Neural crest cell (in vitro differentiated cells): ENCODE measurements around the gene APP. TPM values are rescaled to one million over a fixed set of nuclear protein-coding genes. Genes with fewer than 3 reads are reported as not detected.

Experiments used
- DNase-seq: peaks from one replicate; pipeline ENCODE4 v3.0.0; 2021; ENCODE audit warnings: low read depth, mixed read lengths, low spot score
- H3K27ac Mint-ChIP-seq: one replicate; pipeline ENCODE4 v1.8.0; 2021; ENCODE audit warnings: mild to moderate bottlenecking, mixed read lengths; ENCODE audit not compliant: unreplicated experiment
- H3K27me3 Mint-ChIP-seq: 2 replicates; pipeline ENCODE4 v1.8.0; 2021; ENCODE audit warnings: low read depth, mild to moderate bottlenecking, mixed read lengths
- H3K36me3 Mint-ChIP-seq: 2 replicates; pipeline ENCODE4 v1.8.0; 2021; ENCODE audit warnings: low read depth, mild to moderate bottlenecking, mixed read lengths
- H3K4me1 Mint-ChIP-seq: 2 replicates; pipeline ENCODE4 v1.8.0; 2021; ENCODE audit warnings: mixed read lengths
- H3K4me3 Mint-ChIP-seq: one replicate; pipeline ENCODE4 v1.8.0; 2021; ENCODE audit warnings: mild to moderate bottlenecking, mixed read lengths
- H3K9me3 Mint-ChIP-seq: 2 replicates; pipeline ENCODE4 v1.8.0; 2021; ENCODE audit warnings: mixed read lengths
- CTCF ChIP-seq: fragments of 200-600 bp; sonication (generic); conservative IDR thresholded peaks from 2 replicates; pipeline ENCODE4 v1.5.0; 2021; ENCODE audit warnings: antibody characterized with exemption, mild to moderate bottlenecking
- total RNA-seq: library from RNA; stranded (reverse); gene quantifications from 2 replicates; pipeline ENCODE4 v1.2.1, GENCODE V29; 2021

Gene APP
- total RNA-seq, 1 donor from 2014 or later, result 254 TPM

DNA sequence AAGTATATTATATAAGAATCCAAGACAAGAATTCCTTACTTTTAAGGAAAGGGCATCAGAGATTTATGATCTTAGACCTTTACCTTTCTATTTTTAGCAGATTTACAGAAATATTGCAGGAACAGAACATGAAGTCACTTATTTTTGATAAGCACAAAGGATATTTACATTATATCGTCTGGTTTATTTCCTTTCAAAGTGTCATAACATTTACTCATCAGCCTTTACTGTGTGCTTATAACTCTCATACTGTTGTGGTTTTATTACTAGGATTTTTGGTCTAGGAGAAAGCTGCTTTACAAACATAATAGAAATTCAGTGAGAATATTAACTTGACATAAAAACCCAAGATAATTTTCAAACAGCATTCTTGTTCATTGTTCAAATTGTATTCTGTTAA is 47.6 kb downstream of the APP start:
- TF ChIP-seq CTCF, result no peak
- H3K9me3 Mint-ChIP-seq, result no peaks in the 10 kb centered on the region
- H3K27ac Mint-ChIP-seq, result no peak overlapping the region
- peaks cover 55% of the 10 kb centered on the region for H3K4me1 Mint-ChIP-seq
- no peak overlapping the region for H3K4me3 Mint-ChIP-seq
- no peaks in the 10 kb centered on the region for H3K36me3 Mint-ChIP-seq
- no peaks in the 10 kb centered on the region for H3K27me3 Mint-ChIP-seq
- DNase-seq, result no peak

- Mint-ChIP-seq H3K27me3 (no peaks in the 10 kb centered on the region), H3K36me3 (no peaks in the 10 kb centered on the region), H3K9me3 (no peaks in the 10 kb centered on the region), H3K27ac (no peak overlapping the region), H3K4me1 (peaks cover 61% of the 10 kb centered on the region), H3K4me3 (no peak overlapping the region)
- no peak for TF ChIP-seq CTCF
- DNase-seq, result no peak
Measured at GRCh38 chr21:26120828-26121227, 49.7 kb downstream of the APP start.

- no peaks in the 10 kb centered on the region for H3K36me3 Mint-ChIP-seq
- no peak overlapping the region for H3K4me3 Mint-ChIP-seq
- peaks cover 60% of the 10 kb centered on the region for H3K4me1 Mint-ChIP-seq
- H3K9me3 Mint-ChIP-seq, result no peaks in the 10 kb centered on the region
- DNase-seq, result no peak
- H3K27ac Mint-ChIP-seq, result no peak overlapping the region
- H3K27me3 Mint-ChIP-seq, result no peaks in the 10 kb centered on the region
- TF ChIP-seq CTCF, result no peak
Measured at GRCh38 chr21:26119906-26120305, 50.7 kb downstream of the APP start.

GRCh38 chr21:26118938-26119540 is 51.5 kb downstream of the APP start:
- H3K27me3 Mint-ChIP-seq, result no peaks in the 10 kb centered on the region
- peaks cover 60% of the 10 kb centered on the region for H3K4me1 Mint-ChIP-seq
- no peaks in the 10 kb centered on the region for H3K36me3 Mint-ChIP-seq
- DNase-seq, result no peak
- no peaks in the 10 kb centered on the region for H3K9me3 Mint-ChIP-seq
- TF ChIP-seq CTCF, result no peak
- no peak overlapping the region for H3K4me3 Mint-ChIP-seq
- H3K27ac Mint-ChIP-seq, result no peak overlapping the region

DNA sequence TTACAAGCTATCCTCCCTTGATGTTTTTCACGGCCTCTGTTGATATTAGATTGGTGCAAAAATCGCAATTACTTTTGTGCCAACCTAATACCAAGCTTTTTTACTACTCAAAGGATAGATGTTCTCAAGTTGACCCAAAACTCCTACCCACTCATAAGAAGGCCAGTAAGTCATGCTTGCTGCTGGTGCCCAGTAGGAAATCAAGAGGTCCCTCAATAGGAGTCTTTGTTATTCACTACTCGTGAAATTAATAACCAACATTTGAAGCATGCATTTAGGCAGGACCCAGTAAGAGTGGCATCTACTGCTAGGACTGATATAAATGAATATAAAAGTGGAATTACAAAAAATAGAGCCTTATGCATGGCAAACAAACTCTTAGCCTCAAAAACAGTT is 52.6 kb downstream of the APP start:
- no peaks in the 10 kb centered on the region for H3K36me3 Mint-ChIP-seq
- peaks cover 61% of the 10 kb centered on the region for H3K4me1 Mint-ChIP-seq
- H3K9me3 Mint-ChIP-seq, result no peaks in the 10 kb centered on the region
- no peak overlapping the region for H3K27ac Mint-ChIP-seq
- H3K27me3 Mint-ChIP-seq, result no peaks in the 10 kb centered on the region
- no peak for TF ChIP-seq CTCF
- DNase-seq, result no peak
- H3K4me3 Mint-ChIP-seq, result no peak overlapping the region
